Mesendoderm (in vitro differentiated cells): Measurements from ENCODE around the gene MTIF3.

Experiments
- DNase-seq: peaks from one replicate; pipeline ENCODE4 v3.0.0; 2013
- H2AK5ac ChIP-seq: 2 replicates; pipeline ENCODE4 v1.6.1; 2013; ENCODE audit warnings: low read length, inconsistent platforms
- H2BK120ac ChIP-seq: 2 replicates; pipeline ENCODE4 v1.6.1; 2013; ENCODE audit warnings: low read depth, mild to moderate bottlenecking, low read length, moderate library complexity, mixed read lengths
- H2BK15ac ChIP-seq: replicated peaks from 2 replicates; pipeline ENCODE4 v1.6.1; 2013; ENCODE audit warnings: low read depth, mild to moderate bottlenecking, moderate library complexity
- H2BK5ac ChIP-seq: 2 replicates; pipeline ENCODE4 v1.6.1; 2013; ENCODE audit warnings: low read length, inconsistent platforms
- H3K18ac ChIP-seq: 2 replicates; pipeline ENCODE4 v1.6.1; 2013; ENCODE audit warnings: mild to moderate bottlenecking, low read length, mixed read lengths
- H3K23ac ChIP-seq: one replicate; pipeline ENCODE4 v1.6.1; 2013; ENCODE audit warnings: low read length
- H3K27ac ChIP-seq: 2 replicates; pipeline ENCODE4 v1.5.1; 2013; ENCODE audit warnings: low read depth, mild to moderate bottlenecking, inconsistent platforms, low read length, moderate library complexity
- H3K27me3 ChIP-seq: 2 replicates; pipeline ENCODE4 v1.6.1; 2013; ENCODE audit warnings: low read length, control low read depth, mild to moderate bottlenecking, inconsistent platforms; ENCODE audit not compliant: insufficient read depth, poor library complexity
- H3K36me3 ChIP-seq: 2 replicates; pipeline ENCODE4 v1.6.1; 2013; ENCODE audit warnings: low read length, inconsistent platforms; ENCODE audit not compliant: control insufficient read depth, insufficient read depth
- H3K4ac ChIP-seq: one replicate; pipeline ENCODE4 v1.6.1; 2013; ENCODE audit warnings: low read depth, mild to moderate bottlenecking, low read length, moderate library complexity
- H3K4me1 ChIP-seq: 2 replicates; pipeline ENCODE4 v1.6.1; 2013; ENCODE audit warnings: low read depth, low read length, inconsistent platforms; ENCODE audit not compliant: control insufficient read depth
- H3K4me2 ChIP-seq: 2 replicates; pipeline ENCODE4 v1.6.1; 2013; ENCODE audit warnings: low read length
- H3K4me3 ChIP-seq: 2 replicates; pipeline ENCODE4 v1.5.1; 2013; ENCODE audit warnings: mild to moderate bottlenecking, low read length
- H3K56ac ChIP-seq: one replicate; pipeline ENCODE4 v1.6.1; 2013; ENCODE audit warnings: low read length
- H3K79me1 ChIP-seq: 2 replicates; pipeline ENCODE4 v1.6.1; 2013; ENCODE audit warnings: low read length, inconsistent platforms
- H3K79me2 ChIP-seq: 2 replicates; pipeline ENCODE4 v1.6.1; 2013; ENCODE audit warnings: mild to moderate bottlenecking, low read length; ENCODE audit not compliant: control insufficient read depth, insufficient read depth
- H3K9ac ChIP-seq: 2 replicates; pipeline ENCODE4 v1.6.1; 2013; ENCODE audit warnings: low read length, inconsistent platforms
- H4K5ac ChIP-seq: one replicate; pipeline ENCODE4 v1.6.1; 2013; ENCODE audit warnings: low read length
- H4K8ac ChIP-seq: one replicate; pipeline ENCODE4 v1.6.1; 2013; ENCODE audit warnings: low read depth, mild to moderate bottlenecking, control low read depth, low read length, moderate library complexity
- WGBS: extraction: QIAGEN DNeasy Blood & Tissue Kit; methylation state at CpG from one replicate; pipeline ENCODE4 v1.1.7; 2013; ENCODE audit warnings: low lambda C conversion rate, missing lambda C conversion rate; ENCODE audit not compliant: insufficient coverage; ENCODE audit errors: extremely low coverage; 5-methylcytosine and 5-hydroxymethylcytosine counted together

Gene MTIF3

GRCh38 chr13:27466513-27466912 lies 16.1 kb upstream of the MTIF3 start:
- WGBS: no CpG with 5 or more reads among the region's 3 CpGs
- no peak overlapping the region for H4K5ac ChIP-seq
- H3K27me3 ChIP-seq: no peaks in the 10 kb centered on the region

GRCh38 chr13:27465611-27466010 lies 15.2 kb upstream of the MTIF3 start:
- DNase-seq: no peak
- Histone ChIP-seq H3K4me3 (no peak overlapping the region), H3K18ac (no peak overlapping the region), H4K5ac (no peak overlapping the region), H2BK120ac (no peak overlapping the region), H3K9ac (no peak overlapping the region), H2BK5ac (no peak overlapping the region), H3K4me1 (no peaks in the 10 kb centered on the region), H3K27me3 (no peaks in the 10 kb centered on the region), H3K79me1 (no peaks in the 10 kb centered on the region), H3K36me3 (no peaks in the 10 kb centered on the region), H3K27ac (no peak overlapping the region), H3K79me2 (no peaks in the 10 kb centered on the region), H3K4ac (no peak overlapping the region), H3K23ac (no peak overlapping the region), H2AK5ac (no peak overlapping the region), H4K8ac (no peak overlapping the region), H3K56ac (no peak overlapping the region), H2BK15ac (no peak overlapping the region), H3K4me2 (no peak overlapping the region)
- no CpG with 5 or more reads among the region's 5 CpGs for WGBS

More at GRCh38 chr13:27466513-27466912, 16.1 kb upstream of the MTIF3 start:
- Histone ChIP-seq H3K36me3 (no peaks in the 10 kb centered on the region), H2BK120ac (no peak overlapping the region), H2BK5ac (no peak overlapping the region), H3K4me1 (no peaks in the 10 kb centered on the region), H3K27ac (no peak overlapping the region), H3K4me2 (no peak overlapping the region), H3K79me1 (no peaks in the 10 kb centered on the region), H3K9ac (no peak overlapping the region), H3K4me3 (no peak overlapping the region), H3K4ac (no peak overlapping the region), H4K8ac (no peak overlapping the region), H3K18ac (no peak overlapping the region), H3K23ac (no peak overlapping the region), H2BK15ac (no peak overlapping the region), H3K56ac (no peak overlapping the region), H2AK5ac (no peak overlapping the region), H3K79me2 (no peaks in the 10 kb centered on the region)
- no peak for DNase-seq

- no peak overlapping the region for H3K4ac ChIP-seq
- no peaks in the 10 kb centered on the region for H3K79me2 ChIP-seq
- H3K18ac ChIP-seq: no peak overlapping the region
- no peak overlapping the region for H2AK5ac ChIP-seq
- no peaks in the 10 kb centered on the region for H3K36me3 ChIP-seq
- no peak for DNase-seq
- H4K8ac ChIP-seq: no peak overlapping the region
- H3K56ac ChIP-seq: no peak overlapping the region
- H3K27me3 ChIP-seq: no peaks in the 10 kb centered on the region
- no peak overlapping the region for H3K4me3 ChIP-seq
- H3K9ac ChIP-seq: no peak overlapping the region
- no CpG with 5 or more reads among the region's 6 CpGs for WGBS
- no peak overlapping the region for H3K27ac ChIP-seq
- H3K4me1 ChIP-seq: no peaks in the 10 kb centered on the region
- no peak overlapping the region for H4K5ac ChIP-seq
- H2BK5ac ChIP-seq: no peak overlapping the region
- H2BK120ac ChIP-seq: no peak overlapping the region
- no peak overlapping the region for H3K4me2 ChIP-seq
- H2BK15ac ChIP-seq: no peak overlapping the region
- no peaks in the 10 kb centered on the region for H3K79me1 ChIP-seq
- H3K23ac ChIP-seq: no peak overlapping the region
Observed at GRCh38 chr13:27463500-27463899, 13.1 kb upstream of the MTIF3 start.

- no peaks in the 10 kb centered on the region for H3K27me3 ChIP-seq
- H3K56ac ChIP-seq: no peak overlapping the region
- no peak overlapping the region for H3K18ac ChIP-seq
- H3K4me2 ChIP-seq: no peak overlapping the region
- H2BK120ac ChIP-seq: no peak overlapping the region
- no CpG with 5 or more reads among the region's 12 CpGs for WGBS
- H2BK15ac ChIP-seq: no peak overlapping the region
- H3K9ac ChIP-seq: no peak overlapping the region
- H3K4me1 ChIP-seq: no peaks in the 10 kb centered on the region
- no peak overlapping the region for H2BK5ac ChIP-seq
- no peaks in the 10 kb centered on the region for H3K79me1 ChIP-seq
- H3K79me2 ChIP-seq: no peaks in the 10 kb centered on the region
- no peak for DNase-seq
- H4K8ac ChIP-seq: no peak overlapping the region
- no peak overlapping the region for H3K23ac ChIP-seq
- H3K36me3 ChIP-seq: no peaks in the 10 kb centered on the region
- no peak overlapping the region for H3K4ac ChIP-seq
- no peak overlapping the region for H2AK5ac ChIP-seq
- no peak overlapping the region for H3K27ac ChIP-seq
- H4K5ac ChIP-seq: no peak overlapping the region
- H3K4me3 ChIP-seq: no peak overlapping the region
Observed at GRCh38 chr13:27461940-27462584, 11.7 kb upstream of the MTIF3 start.

GRCh38 chr13:27455331-27455855 lies 5.0 kb upstream of the MTIF3 start:
- H3K27ac ChIP-seq: no peak overlapping the region
- H3K9ac ChIP-seq: no peak overlapping the region
- no peaks in the 10 kb centered on the region for H3K79me2 ChIP-seq
- no peaks in the 10 kb centered on the region for H3K4me1 ChIP-seq
- H4K5ac ChIP-seq: no peak overlapping the region
- no peak overlapping the region for H2BK120ac ChIP-seq
- no peak overlapping the region for H3K18ac ChIP-seq
- DNase-seq: no peak
- no CpG with 5 or more reads among the region's 5 CpGs for WGBS
- no peak overlapping the region for H4K8ac ChIP-seq
- no peak overlapping the region for H3K23ac ChIP-seq
- H3K4ac ChIP-seq: no peak overlapping the region
- H3K27me3 ChIP-seq: peaks cover 1% of the 10 kb centered on the region
- no peak overlapping the region for H3K4me3 ChIP-seq
- H3K36me3 ChIP-seq: no peaks in the 10 kb centered on the region
- no peaks in the 10 kb centered on the region for H3K79me1 ChIP-seq
- no peak overlapping the region for H2AK5ac ChIP-seq
- no peak overlapping the region for H2BK5ac ChIP-seq
- no peak overlapping the region for H3K56ac ChIP-seq
- H3K4me2 ChIP-seq: no peak overlapping the region
- no peak overlapping the region for H2BK15ac ChIP-seq
